ENCODE measurements around the gene ABCF2. TPM values are rescaled to one million over a fixed set of nuclear protein-coding genes. Genes with fewer than 3 reads are reported as not detected.

The ABCF2 gene
- total and polyA plus RNA-seq, 10 of the 15 experiments (the other 5 are each of a cell fraction or from before 2014, with no cell fraction given) = 29.3 to 76.3 (median 57.1) TPM

- TF ChIP-seq PKNOX1 (IDR thresholded peaks at IDR 0.05) = no peak
- TF ChIP-seq ETV6 (conservative IDR thresholded peaks at IDR 0.05 in 1 of 2, IDR thresholded peaks at IDR 0.05 in 1 of 2; ENCODE audit: borderline replicate concordance in 1 of 2, low read depth in 1 of 2) = no peak
- TF ChIP-seq E2F8 (IDR thresholded peaks at IDR 0.05; ENCODE audit: low read depth, partially characterized antibody) = no peak
- TF ChIP-seq SREBF1 (IDR thresholded peaks at IDR 0.05; ENCODE audit: low read length) = no peak
- no peak for TF ChIP-seq SMAD5 (IDR thresholded peaks at IDR 0.05; ENCODE audit: low read depth)
- TF ChIP-seq SIX5 (IDR thresholded peaks at IDR 0.05; ENCODE audit: low read depth, low read length, severe bottlenecking) = no peak
- no peak for TF ChIP-seq NFYB (IDR thresholded peaks at IDR 0.05; ENCODE audit: insufficient read depth, low read depth, low read length)
- TF ChIP-seq RELA (IDR thresholded peaks at IDR 0.05; ENCODE audit: borderline replicate concordance, partially characterized antibody) = no peak
- TF ChIP-seq YY1 (IDR thresholded peaks at IDR 0.05; ENCODE audit: low read depth, low read length) = no peak
These were observed 976 bp downstream of the ABCF2 start (continued) for GRCh38 chr7:151225948-151226510.
